ENCODE results near the gene PAX6. TPM values are rescaled to one million over a fixed set of nuclear protein-coding genes. Genes with fewer than 3 reads are reported as not detected.

Gene PAX6
- total RNA-seq = not detected in 2 replicates

- Mint-ChIP-seq H3K27me3 (peaks cover 77% of the 10 kb centered on the region), H3K27ac (peak within 1 kb of the TSS; percentile 79), H3K4me3 (peak within 1 kb of the TSS; percentile 72), H3K36me3 (ENCODE audit: low read depth) (peaks cover 7% of the 10 kb centered on the region), H3K9me3 (peaks cover 8% of the 10 kb centered on the region), H3K4me1 (peaks cover 18% of the 10 kb centered on the region)
- intact Hi-C loops (cut with micrococcal nuclease) = no loop called here
- no peak for DNase-seq
These were observed at the start of gene PAX6 for GRCh38 chr11:31810779-31811647. Gene PAX6 (minus strand): TSS chr11:31811322. CDS start chr11:31806411, 4,911 bp downstream.

- DNase-seq = no peak
- intact Hi-C loops (cut with micrococcal nuclease) = no loop called here
- no peak overlapping the region for H3K27ac Mint-ChIP-seq
These were observed 49.3 kb upstream of the PAX6 start for GRCh38 chr11:31860391-31860790.

DNA sequence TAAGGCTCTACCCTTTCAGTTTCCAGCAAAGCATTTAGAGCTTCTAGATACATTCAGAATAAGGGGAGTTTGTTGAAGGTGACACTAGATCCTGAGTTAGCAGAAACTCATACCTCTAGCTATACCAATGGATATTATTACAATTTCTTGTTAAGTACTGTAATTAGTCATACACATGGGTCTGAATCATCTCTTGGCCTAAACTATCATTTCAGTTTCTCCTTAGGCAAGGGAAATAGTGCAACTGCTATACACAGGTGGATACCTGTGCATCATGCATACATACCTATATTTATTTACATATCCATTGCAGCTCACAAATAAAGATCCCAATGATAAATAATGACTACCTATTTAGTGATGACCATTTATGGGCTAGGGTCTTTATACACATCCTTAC, 45.1 kb upstream of the PAX6 start:
- DNase-seq = no peak
- intact Hi-C loops (cut with micrococcal nuclease) = no loop called here
- Mint-ChIP-seq H3K27me3 (peaks cover 7% of the 10 kb centered on the region), H3K4me1 (no peaks in the 10 kb centered on the region), H3K4me3 (no peak overlapping the region), H3K27ac (no peak overlapping the region), H3K36me3 (ENCODE audit: low read depth) (no peaks in the 10 kb centered on the region), H3K9me3 (no peaks in the 10 kb centered on the region)

More at GRCh38 chr11:31860391-31860790, 49.3 kb upstream of the PAX6 start:
- H3K4me1 Mint-ChIP-seq = no peaks in the 10 kb centered on the region
- no peak overlapping the region for H3K4me3 Mint-ChIP-seq
- H3K9me3 Mint-ChIP-seq = no peaks in the 10 kb centered on the region
- H3K36me3 Mint-ChIP-seq (ENCODE audit: low read depth) = no peaks in the 10 kb centered on the region
- H3K27me3 Mint-ChIP-seq = peaks cover 2% of the 10 kb centered on the region

- no peak overlapping the region for H3K4me3 Mint-ChIP-seq
- DNase-seq = no peak
- intact Hi-C loops (cut with micrococcal nuclease) = no loop called here
- H3K9me3 Mint-ChIP-seq = no peaks in the 10 kb centered on the region
- H3K4me1 Mint-ChIP-seq = no peaks in the 10 kb centered on the region
- H3K27me3 Mint-ChIP-seq = peaks cover 9% of the 10 kb centered on the region
- no peaks in the 10 kb centered on the region for H3K36me3 Mint-ChIP-seq (ENCODE audit: low read depth)
- no peak overlapping the region for H3K27ac Mint-ChIP-seq
These were observed 44.3 kb upstream of the PAX6 start for GRCh38 chr11:31855466-31855865.

DNA sequence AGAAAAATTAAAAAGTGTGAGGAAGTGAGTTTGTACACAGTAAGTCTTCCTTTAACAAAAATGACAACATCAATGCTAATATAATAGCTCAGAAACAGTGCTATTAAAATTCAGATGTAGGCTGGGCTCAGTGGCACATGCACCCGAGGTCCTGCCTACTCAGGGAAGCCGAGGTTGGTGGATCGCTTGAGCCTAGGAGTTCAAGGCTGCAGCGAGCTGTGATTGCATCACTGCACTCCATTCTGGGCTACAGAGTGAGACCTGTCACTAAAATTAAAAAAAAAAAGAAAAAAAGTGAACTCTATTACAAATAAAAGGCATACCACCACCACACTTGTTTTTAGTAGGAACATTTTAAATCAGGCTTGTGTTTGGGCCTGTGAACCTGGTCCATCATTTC, 39.2 kb upstream of the PAX6 start:
- H3K4me3 Mint-ChIP-seq = no peak overlapping the region
- no peaks in the 10 kb centered on the region for H3K9me3 Mint-ChIP-seq
- peaks cover 8% of the 10 kb centered on the region for H3K27me3 Mint-ChIP-seq
- intact Hi-C loops (cut with micrococcal nuclease) = no loop called here
- no peak for DNase-seq
- no peak overlapping the region for H3K27ac Mint-ChIP-seq
- no peaks in the 10 kb centered on the region for H3K36me3 Mint-ChIP-seq (ENCODE audit: low read depth)
- H3K4me1 Mint-ChIP-seq = no peaks in the 10 kb centered on the region

DNA sequence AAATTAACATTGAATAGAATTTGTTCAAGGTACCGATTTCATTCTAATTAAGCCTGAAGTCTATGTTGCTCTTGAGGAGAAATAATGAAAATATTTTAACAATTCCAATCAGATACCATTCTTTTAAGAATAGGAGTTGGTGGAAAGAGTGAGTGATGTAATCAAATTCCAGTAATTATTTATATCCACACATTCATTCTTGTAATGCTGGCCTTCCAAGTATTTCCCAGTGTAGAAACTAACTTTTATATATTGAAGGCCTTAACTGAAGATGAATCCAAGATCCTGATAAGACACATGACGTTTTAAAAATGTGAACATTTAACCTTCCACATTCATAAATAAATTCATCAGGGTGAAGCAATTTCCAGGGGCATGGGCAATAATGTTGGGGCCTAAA, 36.6 kb upstream of the PAX6 start:
- no peaks in the 10 kb centered on the region for H3K9me3 Mint-ChIP-seq
- peaks cover 16% of the 10 kb centered on the region for H3K27me3 Mint-ChIP-seq
- no peak overlapping the region for H3K27ac Mint-ChIP-seq
- H3K36me3 Mint-ChIP-seq (ENCODE audit: low read depth) = no peaks in the 10 kb centered on the region
- H3K4me3 Mint-ChIP-seq = no peak overlapping the region
- H3K4me1 Mint-ChIP-seq = no peaks in the 10 kb centered on the region
- intact Hi-C loops (cut with micrococcal nuclease) = no loop called here
- DNase-seq = no peak

DNA sequence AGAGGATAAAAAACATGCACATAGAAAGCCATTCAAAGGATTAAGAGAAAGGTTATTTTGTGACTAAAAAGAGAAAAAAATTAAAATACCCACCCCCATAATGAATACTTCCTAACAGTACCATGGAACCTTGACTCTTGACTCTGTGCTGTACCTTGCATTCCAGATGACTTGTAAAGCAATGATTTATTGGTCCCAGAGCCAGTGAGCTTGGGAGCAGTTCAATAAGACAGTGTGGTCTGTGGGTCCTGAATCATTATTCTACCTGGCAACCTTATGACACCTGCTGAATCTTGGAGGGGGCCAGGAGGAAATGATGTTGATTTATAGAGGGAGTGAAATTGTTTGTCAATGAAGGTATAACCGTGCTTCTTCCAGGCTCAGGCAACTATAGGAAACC, 34.2 kb upstream of the PAX6 start:
- no peaks in the 10 kb centered on the region for H3K36me3 Mint-ChIP-seq (ENCODE audit: low read depth)
- no peak for DNase-seq
- H3K4me3 Mint-ChIP-seq = no peak overlapping the region
- H3K4me1 Mint-ChIP-seq = no peaks in the 10 kb centered on the region
- intact Hi-C loops (cut with micrococcal nuclease) = no loop called here
- H3K27ac Mint-ChIP-seq = no peak overlapping the region
- H3K27me3 Mint-ChIP-seq = peaks cover 17% of the 10 kb centered on the region
- H3K9me3 Mint-ChIP-seq = no peaks in the 10 kb centered on the region

DNA sequence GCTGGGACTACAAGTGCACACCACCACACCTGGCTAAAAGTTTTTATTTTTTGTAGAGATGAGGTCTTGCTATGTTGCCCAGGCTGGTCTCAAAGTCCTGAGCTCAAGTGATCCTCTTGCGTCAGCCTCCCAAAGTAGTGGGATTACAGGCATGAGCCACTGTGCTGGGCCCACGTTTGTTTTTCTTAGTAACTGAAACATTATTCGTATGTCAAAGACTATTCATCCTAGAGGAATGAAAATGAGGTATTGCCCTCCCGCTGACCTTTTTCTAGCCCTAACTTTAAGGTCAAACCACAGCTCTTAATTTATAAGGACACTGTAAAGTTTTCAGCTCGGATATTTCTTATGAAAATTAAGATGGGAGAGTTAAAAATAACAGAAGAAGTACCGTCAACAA, 33.2 kb upstream of the PAX6 start:
- H3K4me1 Mint-ChIP-seq = no peaks in the 10 kb centered on the region
- no peaks in the 10 kb centered on the region for H3K36me3 Mint-ChIP-seq (ENCODE audit: low read depth)
- intact Hi-C loops (cut with micrococcal nuclease) = no loop called here
- peaks cover 23% of the 10 kb centered on the region for H3K27me3 Mint-ChIP-seq
- DNase-seq = no peak
- H3K9me3 Mint-ChIP-seq = no peaks in the 10 kb centered on the region
- no peak overlapping the region for H3K4me3 Mint-ChIP-seq
- H3K27ac Mint-ChIP-seq = no peak overlapping the region

- Mint-ChIP-seq H3K27me3 (peaks cover 28% of the 10 kb centered on the region), H3K27ac (no peak overlapping the region), H3K9me3 (no peaks in the 10 kb centered on the region), H3K4me1 (no peaks in the 10 kb centered on the region), H3K4me3 (no peak overlapping the region), H3K36me3 (ENCODE audit: low read depth) (no peaks in the 10 kb centered on the region)
- intact Hi-C loops (cut with micrococcal nuclease) = no loop called here
- no peak for DNase-seq
These were observed 30.3 kb upstream of the PAX6 start for GRCh38 chr11:31841435-31841834.

DNA sequence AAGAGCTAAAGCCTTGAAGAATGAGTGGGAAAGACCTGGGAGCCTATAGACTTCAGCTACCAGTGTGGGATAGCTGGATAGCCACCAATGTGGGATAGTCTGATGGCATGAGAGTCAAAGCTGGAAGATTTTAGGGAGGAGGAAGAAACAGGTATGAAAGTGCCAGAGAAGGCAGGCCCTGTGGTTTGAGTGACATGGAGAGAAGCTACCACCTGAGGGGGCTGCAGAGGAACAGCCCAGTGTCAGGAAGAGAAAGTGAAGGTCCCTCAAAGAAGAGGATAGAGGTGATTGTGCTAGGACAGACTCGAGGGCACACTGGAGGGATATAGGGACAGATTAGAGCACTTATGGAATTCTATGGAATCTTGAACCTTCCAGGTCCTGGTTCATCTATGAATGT, 23.1 kb upstream of the PAX6 start:
- Mint-ChIP-seq H3K36me3 (ENCODE audit: low read depth) (no peaks in the 10 kb centered on the region), H3K9me3 (no peaks in the 10 kb centered on the region), H3K4me3 (no peak overlapping the region), H3K27me3 (peaks cover 32% of the 10 kb centered on the region), H3K4me1 (no peaks in the 10 kb centered on the region), H3K27ac (no peak overlapping the region)
- no peak for DNase-seq
- intact Hi-C loops (cut with micrococcal nuclease) = no loop called here

- no peak overlapping the region for H3K4me3 Mint-ChIP-seq
- H3K27me3 Mint-ChIP-seq = peaks cover 49% of the 10 kb centered on the region
- intact Hi-C loops (cut with micrococcal nuclease) = no loop called here
- H3K27ac Mint-ChIP-seq = no peak overlapping the region
- peaks cover 8% of the 10 kb centered on the region for H3K9me3 Mint-ChIP-seq
- H3K4me1 Mint-ChIP-seq = peaks cover 6% of the 10 kb centered on the region
- peaks cover 1% of the 10 kb centered on the region for H3K36me3 Mint-ChIP-seq (ENCODE audit: low read depth)
- DNase-seq = no peak
These were observed 19.3 kb upstream of the PAX6 start for GRCh38 chr11:31830406-31830805.

DNA sequence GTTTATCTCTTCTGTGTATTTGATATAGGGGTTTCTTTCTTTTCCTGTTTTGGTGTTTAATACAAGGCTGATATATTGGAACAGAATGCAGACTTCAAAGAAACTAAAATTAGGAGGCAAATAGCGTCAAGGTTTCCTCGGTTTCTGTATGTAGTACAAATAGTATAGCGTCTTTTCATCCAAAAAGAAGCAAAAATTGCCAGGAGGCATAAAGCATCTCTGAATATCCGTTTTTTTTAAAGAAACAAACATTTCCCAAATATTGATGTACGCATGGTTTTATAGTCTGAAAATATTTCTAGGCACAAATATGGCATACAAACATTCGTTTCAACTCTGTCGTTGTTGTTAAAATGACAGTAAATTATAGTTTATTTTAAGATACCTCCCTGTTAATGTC, 17.1 kb upstream of the PAX6 start:
- H3K27me3 Mint-ChIP-seq = peaks cover 62% of the 10 kb centered on the region
- H3K4me1 Mint-ChIP-seq = peaks cover 6% of the 10 kb centered on the region
- H3K4me3 Mint-ChIP-seq = no peak overlapping the region
- no peak overlapping the region for H3K27ac Mint-ChIP-seq
- intact Hi-C loops (cut with micrococcal nuclease) = loop anchor here (10.0 kb wide), 1 partner anchor 127 kb away; no protein-coding TSS in a partner anchor
- H3K36me3 Mint-ChIP-seq (ENCODE audit: low read depth) = peaks cover 1% of the 10 kb centered on the region
- peaks cover 8% of the 10 kb centered on the region for H3K9me3 Mint-ChIP-seq
- no peak for DNase-seq

DNA sequence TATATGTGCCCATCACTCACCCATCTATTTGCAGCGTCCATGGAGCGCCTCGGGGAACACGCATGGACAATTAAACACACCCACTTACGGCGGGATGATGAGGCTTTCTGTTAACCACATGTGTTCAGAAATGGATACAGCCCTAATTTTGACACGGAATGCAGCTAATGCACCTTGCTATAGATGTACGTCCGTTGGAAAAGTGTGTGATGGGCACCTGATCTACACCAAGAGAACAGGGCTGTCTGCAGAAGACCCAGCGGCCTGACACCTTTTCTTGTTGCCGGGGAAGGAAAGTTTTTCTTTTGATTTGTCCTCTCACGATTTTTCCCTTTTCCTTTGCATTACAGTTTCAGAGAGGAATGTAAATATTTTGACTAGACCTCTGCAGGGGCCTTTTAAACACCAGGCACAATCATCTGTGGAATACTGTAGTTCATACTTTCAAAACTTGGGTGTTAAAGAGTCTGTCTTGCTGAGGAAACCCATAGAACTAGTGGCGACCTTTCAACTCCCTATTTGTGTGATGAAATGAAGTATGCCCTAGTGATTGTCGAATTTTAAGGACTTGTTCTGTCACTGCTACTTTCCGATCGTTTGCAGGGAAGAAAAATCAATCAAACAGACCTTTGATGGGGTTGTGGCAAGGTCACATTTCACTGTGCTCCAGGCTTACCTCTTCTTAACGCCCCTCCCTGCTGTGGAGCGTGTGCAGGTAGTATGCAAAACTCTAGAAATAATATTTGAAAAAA, 16.5 kb upstream of the PAX6 start:
- Mint-ChIP-seq H3K27ac (peak overlapping the region; percentile 62), H3K4me3 (no peak overlapping the region)
- intact Hi-C loops (cut with micrococcal nuclease) = loop anchor here (2.0 to 10.0 kb wide), 2 partner anchors 19 to 127 kb away; no protein-coding TSS in a partner anchor

More for the DNA sequence above, 16.5 kb upstream of the PAX6 start:
- Mint-ChIP-seq H3K36me3 (ENCODE audit: low read depth) (peaks cover 1% of the 10 kb centered on the region), H3K27me3 (peaks cover 68% of the 10 kb centered on the region), H3K9me3 (peaks cover 8% of the 10 kb centered on the region), H3K4me1 (peaks cover 6% of the 10 kb centered on the region)
- DNase-seq = peak; percentile 54
